ENCODE measurements around the gene FGD2.
"Not testable (repeated sequence)": the region's sequence is repeated elsewhere in the genome, so short reads cannot be mapped to it uniquely, and the experiment has no call there.

FGD2 gene

GRCh38 chr6:36989264-36989663, 16.2 kb upstream of the FGD2 start:
- no peak overlapping the region for H3K4me3 ChIP-seq (ENCODE audit: low read depth, low read length)
- ChIA-PET CTCF (interaction anchor here (0.6 to 2.0 kb wide), 3 partner anchors 29 to 549 kb away, joined by 3 to 18 read pairs (median 3); partner anchors contain the start of gene C6orf89), POLR2A (interaction anchor here (1.1 kb wide), 1 partner anchor 115 kb away, joined by 3 read pairs; the partner anchor contains the start of gene PPIL1)
- H3K9me3 ChIP-seq (ENCODE audit: control insufficient read depth, insufficient read depth, low read depth, low read length) = no peaks in the 10 kb centered on the region
- H3K27ac ChIP-seq (ENCODE audit: extremely low read depth, low read depth, low read length) = no peak overlapping the region
- H3K36me3 ChIP-seq (ENCODE audit: control insufficient read depth in 2 of 2, insufficient read depth in 1 of 2, low read length in 2 of 2) = no peaks in the 10 kb centered on the region
- TF ChIP-seq ZBTB21 (tag by site-specific recombination; IDR thresholded peaks at IDR 0.05) = no peak
- no peak for TF ChIP-seq ZNF366 (tag by site-specific recombination; conservative IDR thresholded peaks at IDR 0.05)
- TF ChIP-seq EGR2 (tag by site-specific recombination; IDR thresholded peaks at IDR 0.05; ENCODE audit: low read depth) = no peak
- H3K4me1 ChIP-seq (ENCODE audit: control insufficient read depth, insufficient read depth, low read length) = peaks cover 5% of the 10 kb centered on the region; the same call in 1 of the 2 replicates

GRCh38 chr6:36990401-36990800, 15.1 kb upstream of the FGD2 start:
- H3K4me3 ChIP-seq (ENCODE audit: low read depth, low read length); H3K4me1 ChIP-seq (ENCODE audit: control insufficient read depth, insufficient read depth, low read length); H3K27ac ChIP-seq (ENCODE audit: extremely low read depth, low read depth, low read length); H3K36me3 ChIP-seq (ENCODE audit: control insufficient read depth in 2 of 2, insufficient read depth in 1 of 2, low read length in 2 of 2); POLR2A ChIA-PET; H3K9me3 ChIP-seq (ENCODE audit: control insufficient read depth, insufficient read depth, low read depth, low read length): not testable (repeated sequence)
- CTCF ChIA-PET = interaction anchor here (2.0 kb wide), 1 partner anchor 27 kb away, joined by 18 read pairs; no protein-coding TSS in a partner anchor

GRCh38 chr6:36997811-36998722, 7.4 kb upstream of the FGD2 start:
- Histone ChIP-seq H3K4me1 (ENCODE audit: control insufficient read depth, insufficient read depth, low read length) (no peaks in the 10 kb centered on the region; the same call in 1 of the 2 replicates), H3K27ac (ENCODE audit: extremely low read depth, low read depth, low read length) (no peak overlapping the region), H3K4me3 (ENCODE audit: low read depth, low read length) (no peak overlapping the region), H3K36me3 (ENCODE audit: control insufficient read depth in 2 of 2, insufficient read depth in 1 of 2, low read length in 2 of 2) (no peaks in the 10 kb centered on the region), H3K9me3 (ENCODE audit: control insufficient read depth, insufficient read depth, low read depth, low read length) (no peaks in the 10 kb centered on the region)
- TF ChIP-seq, protein P1, sequence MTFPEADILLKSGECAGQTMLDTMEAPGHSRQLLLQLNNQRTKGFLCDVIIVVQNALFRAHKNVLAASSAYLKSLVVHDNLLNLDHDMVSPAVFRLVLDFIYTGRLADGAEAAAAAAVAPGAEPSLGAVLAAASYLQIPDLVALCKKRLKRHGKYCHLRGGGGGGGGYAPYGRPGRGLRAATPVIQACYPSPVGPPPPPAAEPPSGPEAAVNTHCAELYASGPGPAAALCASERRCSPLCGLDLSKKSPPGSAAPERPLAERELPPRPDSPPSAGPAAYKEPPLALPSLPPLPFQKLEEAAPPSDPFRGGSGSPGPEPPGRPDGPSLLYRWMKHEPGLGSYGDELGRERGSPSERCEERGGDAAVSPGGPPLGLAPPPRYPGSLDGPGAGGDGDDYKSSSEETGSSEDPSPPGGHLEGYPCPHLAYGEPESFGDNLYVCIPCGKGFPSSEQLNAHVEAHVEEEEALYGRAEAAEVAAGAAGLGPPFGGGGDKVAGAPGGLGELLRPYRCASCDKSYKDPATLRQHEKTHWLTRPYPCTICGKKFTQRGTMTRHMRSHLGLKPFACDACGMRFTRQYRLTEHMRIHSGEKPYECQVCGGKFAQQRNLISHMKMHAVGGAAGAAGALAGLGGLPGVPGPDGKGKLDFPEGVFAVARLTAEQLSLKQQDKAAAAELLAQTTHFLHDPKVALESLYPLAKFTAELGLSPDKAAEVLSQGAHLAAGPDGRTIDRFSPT (tag by site-specific recombination; IDR thresholded peaks at IDR 0.05) = 0 out of 2 replicates have a peak, but pooled peaks have one; percentile 23
- TF ChIP-seq ELK4 (IDR thresholded peaks at IDR 0.05; ENCODE audit: borderline replicate concordance, low read depth, low read length) (no peak), EGR2 (tag by site-specific recombination; IDR thresholded peaks at IDR 0.05; ENCODE audit: low read depth) (peak; percentile 80), ZBTB10 (tag by site-specific recombination; IDR thresholded peaks at IDR 0.05) (no peak), ZNF549 (tag by site-specific recombination; IDR thresholded peaks at IDR 0.05) (no peak), ZNF280C (tag by site-specific recombination; IDR thresholded peaks at IDR 0.05) (no peak), ZFHX2 (tag by site-specific recombination; conservative IDR thresholded peaks at IDR 0.05) (peak; percentile 53)
- CTCF ChIA-PET = interaction anchor here (0.6 to 4.2 kb wide), 3 partner anchors 20 to 464 kb away, joined by 3 to 16 read pairs (median 4); no protein-coding TSS in a partner anchor
- POLR2A ChIA-PET = interaction anchor here (0.6 to 1.0 kb wide), 2 partner anchors 12 to 466 kb away, joined by 3 read pairs; partner anchors contain the start of gene MTCH1

Data from HEK293 (cell line).